Neural cell (in vitro differentiated cells): ENCODE measurements around the gene SVBP. TPM values are rescaled to one million over a fixed set of nuclear protein-coding genes. Genes with fewer than 3 reads are reported as not detected.

Experiments used
- H2AFZ ChIP-seq: fragments of 200-600, 300-800 bp; sonication (generic), shearing (Covaris generic); 2 replicates; pipeline ENCODE4 v1.6.0; 2014; ENCODE audit warnings: low read depth, mild to moderate bottlenecking, antibody characterized with exemption, low read length, moderate library complexity
- H3F3A ChIP-seq: fragments of 200-600 bp; shearing (Covaris generic); 2 replicates; pipeline ENCODE4 v1.6.1; 2016; ENCODE audit warnings: mild to moderate bottlenecking, moderate library complexity, mixed read lengths, antibody characterized with exemption, low read length; ENCODE audit not compliant: insufficient read depth, poor library complexity, severe bottlenecking
- H3K27ac ChIP-seq: fragments of 200-600, 300-800 bp; sonication (generic), shearing (Covaris generic); 2 replicates; pipeline ENCODE4 v1.5.1; 2014; ENCODE audit warnings: mild to moderate bottlenecking, low read length, moderate library complexity
- H3K27me3 ChIP-seq: fragments of 300-800, 200-600 bp; sonication (generic), shearing (Covaris generic); 2 replicates; pipeline ENCODE4 v1.6.0; 2014; ENCODE audit warnings: mild to moderate bottlenecking, low read depth, low read length, moderate library complexity; ENCODE audit not compliant: insufficient read depth
- H3K36me3 ChIP-seq: fragments of 300-800, 200-600 bp; sonication (generic), shearing (Covaris generic); 2 replicates; pipeline ENCODE4 v1.5.1; 2014; ENCODE audit warnings: mild to moderate bottlenecking, antibody characterized with exemption, low read length, moderate library complexity; ENCODE audit not compliant: insufficient read depth
- H3K4me2 ChIP-seq: fragments of 300-800, 200-600 bp; sonication (generic), shearing (Covaris generic); 2 replicates; pipeline ENCODE4 v1.6.0; 2014; ENCODE audit warnings: mild to moderate bottlenecking, low read length
- H3K4me3 ChIP-seq: fragments of 300-800, 200-600 bp; sonication (generic), shearing (Covaris generic); 2 replicates; pipeline ENCODE4 v1.5.1; 2014; ENCODE audit warnings: mild to moderate bottlenecking, low read length, moderate library complexity
- H3K79me2 ChIP-seq: fragments of 200-600 bp; shearing (Covaris generic); replicated peaks from 2 replicates; pipeline ENCODE4 v1.6.0; 2014; ENCODE audit warnings: mild to moderate bottlenecking, low read length, moderate library complexity; ENCODE audit not compliant: insufficient read depth
- H3K9ac ChIP-seq: fragments of 300-800, 200-600 bp; sonication (generic), shearing (Covaris generic); 2 replicates; pipeline ENCODE4 v1.6.1; 2016; ENCODE audit warnings: mild to moderate bottlenecking, low read length, mixed read lengths
- H3K9me2 ChIP-seq: fragments of 200-600 bp; shearing (Covaris generic); 2 replicates; pipeline ENCODE4 v1.6.1; 2016; ENCODE audit warnings: mild to moderate bottlenecking, low read length, mixed read lengths; ENCODE audit not compliant: insufficient read depth
- H3K9me3 ChIP-seq: fragments of 200-600, 300-800 bp; sonication (generic), shearing (Covaris generic); 2 replicates; pipeline ENCODE4 v1.6.1; 2016; ENCODE audit warnings: mild to moderate bottlenecking, mixed run types, low read length, moderate library complexity, mixed read lengths
- H4K20me1 ChIP-seq: fragments of 200-600 bp; shearing (Covaris generic); 2 replicates; pipeline ENCODE4 v1.6.1; 2016; ENCODE audit warnings: mild to moderate bottlenecking, mixed run types; ENCODE audit not compliant: insufficient read depth
- CTCF ChIP-seq: fragments of 450-650 bp; IDR thresholded peaks from 2 replicates; pipeline ENCODE4 v1.5.1; 2014; ENCODE audit warnings: antibody characterized with exemption, mild to moderate bottlenecking, moderate library complexity; ENCODE audit not compliant: poor library complexity, severe bottlenecking
- EP300 ChIP-seq: fragments of 450-650 bp; conservative IDR thresholded peaks from 2 replicates; pipeline ENCODE4 v1.6.1; 2014; ENCODE audit warnings: antibody characterized with exemption, mild to moderate bottlenecking, moderate library complexity; ENCODE audit not compliant: poor library complexity, severe bottlenecking
- EZH2 ChIP-seq: fragments of 200-600, 300-800 bp; shearing (Covaris generic), sonication (generic); IDR thresholded peaks from 2 replicates; pipeline ENCODE4 v1.6.1; 2014; ENCODE audit warnings: antibody characterized with exemption, low read length, borderline replicate concordance, mild to moderate bottlenecking; ENCODE audit not compliant: insufficient read depth, poor library complexity, severe bottlenecking
- MXI1 ChIP-seq: fragments of 450-650 bp; conservative IDR thresholded peaks from 2 replicates; pipeline ENCODE4 v1.6.1; 2014; ENCODE audit warnings: antibody characterized with exemption, mild to moderate bottlenecking; ENCODE audit not compliant: poor library complexity, severe bottlenecking
- POLR2AphosphoS5 ChIP-seq: IDR thresholded peaks from 2 replicates; pipeline ENCODE4 v1.6.1; 2012
- RAD21 ChIP-seq: fragments of 450-650 bp; conservative IDR thresholded peaks from 2 replicates; pipeline ENCODE4 v1.6.1; 2014; ENCODE audit warnings: antibody characterized with exemption, mild to moderate bottlenecking, moderate library complexity
- REST ChIP-seq: IDR thresholded peaks from 2 replicates; pipeline ENCODE4 v1.6.1; 2012; ENCODE audit warnings: borderline replicate concordance
- SMC3 ChIP-seq: fragments of 450-650 bp; conservative IDR thresholded peaks from 2 replicates; pipeline ENCODE4 v1.6.1; 2014; ENCODE audit warnings: antibody characterized with exemption, mild to moderate bottlenecking, moderate library complexity; ENCODE audit not compliant: poor library complexity
- TAF1 ChIP-seq: IDR thresholded peaks from 2 replicates; pipeline ENCODE4 v1.6.1; 2012; ENCODE audit warnings: low read depth
- polyA plus RNA-seq: library from polyadenylated mRNA; depleted of rRNA; stranded (reverse); fragments of >200 nt; gene quantifications from 2 replicates; pipeline ENCODE4 v1.2.3, GENCODE V29; 2014

SVBP gene
- polyA plus RNA-seq, 1 donor from 2014 or later = 231 TPM

- no peaks in the 10 kb centered on the region for H3K36me3 ChIP-seq
- H3K4me3 ChIP-seq = no peak overlapping the region
- no peaks in the 10 kb centered on the region for H3K9me3 ChIP-seq
- H2AFZ ChIP-seq = no peak overlapping the region
- H3K9ac ChIP-seq = no peak overlapping the region
- H4K20me1 ChIP-seq = no peaks in the 10 kb centered on the region
- H3K27ac ChIP-seq = no peak overlapping the region
- H3F3A ChIP-seq = no peaks in the 10 kb centered on the region
- H3K9me2 ChIP-seq = no peaks in the 10 kb centered on the region
- peaks cover 7% of the 10 kb centered on the region for H3K79me2 ChIP-seq
- TF ChIP-seq EP300 (no peak), MXI1 (no peak), EZH2 (no peak), SMC3 (no peak), RAD21 (no peak), POLR2AphosphoS5 (no peak), REST (no peak), CTCF (no peak), TAF1 (no peak)
- no peaks in the 10 kb centered on the region for H3K27me3 ChIP-seq
- H3K4me2 ChIP-seq = no peak overlapping the region
Measured at GRCh38 chr1:42820813-42821212, 3.6 kb upstream of the SVBP start.

GRCh38 chr1:42817976-42818375 is 779 bp upstream of the SVBP start:
- Histone ChIP-seq H4K20me1 (no peaks in the 10 kb centered on the region), H3K27ac (no peak overlapping the region), H3K9ac (no peak overlapping the region), H3K4me3 (peak overlapping the region; percentile 68), H3K9me3 (no peaks in the 10 kb centered on the region), H3K79me2 (peaks cover 22% of the 10 kb centered on the region), H3K27me3 (no peaks in the 10 kb centered on the region), H3F3A (no peaks in the 10 kb centered on the region), H3K36me3 (no peaks in the 10 kb centered on the region), H3K4me2 (peak overlapping the region; percentile 60), H3K9me2 (no peaks in the 10 kb centered on the region), H2AFZ (no peak overlapping the region)
- TF ChIP-seq MXI1 (no peak), RAD21 (no peak), EZH2 (no peak), TAF1 (no peak), REST (no peak), EP300 (no peak), POLR2AphosphoS5 (no peak)
